Ovary (tissue), 3 donors: ENCODE measurements around the gene SLC27A6.

Experiments used
- CTCF ChIP-seq, 3 donors: fragments of 450-650 bp in 2 of 3; fragments of 200-600 bp in 1 of 3; IDR thresholded peaks; one replicate each; pipeline versions ENCODE4 v1.5.1 to v1.8.0; 2016 to 2022; ENCODE audit warnings: antibody characterized with exemption in 3 of 3, mild to moderate bottlenecking in 1 of 3
- EP300 ChIP-seq: sonication (generic); formaldehyde crosslinking; IDR thresholded peaks from one replicate; pipeline ENCODE4 v1.6.1; 2017; ENCODE audit warnings: antibody characterized with exemption
- POLR2A ChIP-seq: fragments of 450-650 bp; IDR thresholded peaks from one replicate; pipeline ENCODE4 v1.6.1; 2017; ENCODE audit warnings: antibody characterized with exemption, mild to moderate bottlenecking, moderate library complexity
- donor health status: DM: no; HTN: no; CAD: no.

DNA sequence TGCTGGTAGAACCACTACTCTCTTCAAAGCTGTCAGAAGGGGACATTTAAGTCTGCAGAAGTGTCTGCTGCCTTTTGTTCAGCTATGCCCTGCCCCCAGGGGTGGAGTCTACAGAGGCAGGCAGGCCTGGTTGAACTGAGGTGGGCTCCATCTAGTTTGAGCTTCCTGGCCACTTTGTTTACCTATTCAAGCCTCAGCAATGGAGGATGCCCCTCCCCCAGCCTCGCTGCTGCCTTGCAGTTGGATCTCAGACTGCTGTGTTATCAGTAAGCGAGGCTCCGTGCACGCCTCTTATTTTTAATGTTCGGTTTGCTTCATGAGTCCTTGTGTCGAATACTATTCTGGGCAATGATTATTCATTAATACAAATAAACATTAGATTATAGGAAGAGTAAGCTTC lies 3.1 kb upstream of the SLC27A6 start:
- TF ChIP-seq CTCF (IDR thresholded peaks at IDR 0.05) (no peak), POLR2A (no peak), EP300 (no peak)
